Pancreas (tissue), 10 donors: Measurements from ENCODE around the gene RAD52. TPM values are rescaled to one million over a fixed set of nuclear protein-coding genes. Genes with fewer than 3 reads are reported as not detected.

Experiments used
- ATAC-seq, 4 donors: fragments of 200-7000 bp; cut with Tn5 transposase; one replicate each; pipeline versions ENCODE4 v1.8.0 to v1.9.1; 2020; ENCODE audit warnings: mild to moderate bottlenecking in 4 of 4, moderate library complexity in 4 of 4
- DNase-seq, 6 donors: peaks; one replicate each; pipeline ENCODE4 v3.0.0-alpha.2; 2020
- FAIRE-seq: peaks from 2 replicates; lab custom pipeline; 2012; peaks lifted over from hg19 to GRCh38; lab: Jason Lieb, UNC
- H3K27ac ChIP-seq, 4 donors: fragments of 200-600 bp; sonication (generic); 1 replicate in 3 of 4; 2 replicates in 1 of 4; pipeline versions ENCODE4 v1.5.0 to v1.8.0; 2020
- H3K27me3 ChIP-seq, 4 donors: fragments of 200-600 bp; one replicate each; pipeline ENCODE4 v1.8.0; 2021
- H3K36me3 ChIP-seq, 3 donors: fragments of 200-600 bp; sonication (generic) in 1 of 3; one replicate each; pipeline versions ENCODE4 v1.5.0 to v1.8.0; 2020 to 2021
- H3K4me1 ChIP-seq, 3 donors: fragments of 200-600 bp; one replicate each; pipeline ENCODE4 v1.8.0; 2021
- H3K4me3 ChIP-seq, 4 donors: fragments of 200-600 bp; sonication (generic) in 2 of 4; one replicate each; pipeline versions ENCODE4 v1.5.0 to v1.8.0; 2020 to 2021
- H3K9me3 ChIP-seq, 4 donors: fragments of 200-600 bp; one replicate each; pipeline ENCODE4 v1.8.0; 2021
- CTCF ChIP-seq, 4 donors: fragments of 200-600 bp; sonication (generic) in 3 of 4; IDR thresholded peaks; one replicate each; pipeline versions ENCODE4 v1.5.0 to v1.8.0; 2021; ENCODE audit warnings: antibody characterized with exemption in 4 of 4
- WGBS, 2 donors: extraction: QIAGEN DNeasy Blood & Tissue Kit; methylation state at CpG; one replicate each; pipeline ENCODE4 v1.1.7; 2013; 5-methylcytosine and 5-hydroxymethylcytosine counted together
- intact Hi-C, 3 donors: fragments of 100-400 bp; cut with DNase I; formaldehyde crosslinking; loops; one replicate each; pipeline versions ENCODE4 v1.11.1 to v1.14.2; 2022
- polyA plus RNA-seq, 2 donors: library from polyadenylated mRNA; stranded (reverse); fragments of 200-250 nt; gene quantifications; one replicate each; pipeline ENCODE4 v1.2.3, GENCODE V29; 2013
- total RNA-seq, 6 donors: library from RNA; stranded (reverse); fragmentation: NEBNext Ultra II Directional in 4 of 6; extraction: Animal tissue kit (Norgen Biotek cat#: 25700) in 4 of 6; gene quantifications; one replicate each; pipeline versions ENCODE4 v1.2.1 to v1.2.4, GENCODE V29; 2021 to 2023
- donor health status: healthy with polysubstance abuse.
- donor health status: DM: no; HTN: no; CAD: no; lungs with moderate emphysema.
- donor health status: DM: no; HTN: no; CAD: no.
- donor health status: control.
- donor health status: control.
- donor health status: Bipolar disorder and iron deficiency.
- donor health status: DM: yes; HTN: yes; CAD: no.
- donor health status: DM: no; HTN: no; CAD: no.
- donor health status: DM: no; HTN: no; CAD: no.
- donor health status: DM: yes; HTN: yes; CAD: no.

RAD52 gene
- total and polyA plus RNA-seq, 8 donors: 5.0 to 15.5 (median 7.2) TPM

- WGBS, 2 donors: 86 to 89% methylated on average over 7 of the region's 7 CpGs
- Histone ChIP-seq H3K4me3 (no peak overlapping the region), H3K27ac (no peak overlapping the region), H3K27me3 (no peaks in the 10 kb centered on the region), H3K4me1 (no peaks in the 10 kb centered on the region), H3K9me3 (no peaks in the 10 kb centered on the region), H3K36me3 (peaks cover 3 to 50% (median 19%) of the 10 kb centered on the region in 3 donors)
- no peak for FAIRE-seq
- TF ChIP-seq CTCF (IDR thresholded peaks at IDR 0.05): no peak
- no peak for ATAC-seq
- DNase-seq: no peak
- intact Hi-C loops: no loop called here
These were observed 36.8 kb downstream of the RAD52 start for GRCh38 chr12:912466-913235.

GRCh38 chr12:911191-911826 is 38.2 kb downstream of the RAD52 start:
- intact Hi-C loops: no loop called here
- H3K9me3 ChIP-seq: no peaks in the 10 kb centered on the region
- H3K27ac ChIP-seq: no peak overlapping the region
- FAIRE-seq: no peak
- no peak overlapping the region for H3K4me3 ChIP-seq
- TF ChIP-seq CTCF (IDR thresholded peaks at IDR 0.05): no peak
- DNase-seq: no peak
- H3K4me1 ChIP-seq: no peaks in the 10 kb centered on the region
- 57 to 58% methylated on average over 10 of the region's 10 CpGs for WGBS, 2 donors
- peaks cover 3 to 40% (median 18%) of the 10 kb centered on the region in 3 donors for H3K36me3 ChIP-seq
- H3K27me3 ChIP-seq: no peaks in the 10 kb centered on the region
- ATAC-seq: peak in 2 of 4 donors; percentile 36 to 58

- Histone ChIP-seq H3K4me1 (no peaks in the 10 kb centered on the region), H3K36me3 (peaks cover 3 to 35% (median 15%) of the 10 kb centered on the region in 3 donors), H3K27ac (no peak overlapping the region), H3K27me3 (no peaks in the 10 kb centered on the region), H3K4me3 (no peak overlapping the region), H3K9me3 (no peaks in the 10 kb centered on the region)
- ATAC-seq (no peak), FAIRE-seq (no peak), DNase-seq (no peak)
- no peak for TF ChIP-seq CTCF (IDR thresholded peaks at IDR 0.05)
- intact Hi-C loops: no loop called here
- WGBS, 2 donors: 75 to 77% methylated on average over 4 of the region's 4 CpGs
These were observed 39.1 kb downstream of the RAD52 start for GRCh38 chr12:910416-910815.

- intact Hi-C loops: no loop called here
- no peak for ATAC-seq
- FAIRE-seq: no peak
- TF ChIP-seq CTCF (IDR thresholded peaks at IDR 0.05): no peak
- 72 to 75% methylated on average over 3 of the region's 3 CpGs for WGBS, 2 donors
- Histone ChIP-seq H3K9me3 (no peaks in the 10 kb centered on the region), H3K36me3 (peaks cover 0 to 30% (median 15%) of the 10 kb centered on the region in 3 donors), H3K4me1 (no peaks in the 10 kb centered on the region), H3K4me3 (no peak overlapping the region), H3K27me3 (no peaks in the 10 kb centered on the region), H3K27ac (no peak overlapping the region)
- DNase-seq: no peak
These were observed 39.6 kb downstream of the RAD52 start for GRCh38 chr12:909861-910260.
